GM18526 (cell line): ENCODE results near the gene ELOVL2.

Source experiments
- POLR2A ChIP-seq: IDR thresholded peaks from 3 replicates; pipeline ENCODE4 v1.6.1; 2011; ENCODE audit not compliant: insufficient read length; ENCODE audit errors: extremely low read depth

Gene ELOVL2

GRCh38 chr6:11008821-11009220 is 35.3 kb downstream of the ELOVL2 start:
- TF ChIP-seq POLR2A: no peak

GRCh38 chr6:11007715-11008608 is 36.1 kb downstream of the ELOVL2 start:
- no peak for TF ChIP-seq POLR2A

DNA sequence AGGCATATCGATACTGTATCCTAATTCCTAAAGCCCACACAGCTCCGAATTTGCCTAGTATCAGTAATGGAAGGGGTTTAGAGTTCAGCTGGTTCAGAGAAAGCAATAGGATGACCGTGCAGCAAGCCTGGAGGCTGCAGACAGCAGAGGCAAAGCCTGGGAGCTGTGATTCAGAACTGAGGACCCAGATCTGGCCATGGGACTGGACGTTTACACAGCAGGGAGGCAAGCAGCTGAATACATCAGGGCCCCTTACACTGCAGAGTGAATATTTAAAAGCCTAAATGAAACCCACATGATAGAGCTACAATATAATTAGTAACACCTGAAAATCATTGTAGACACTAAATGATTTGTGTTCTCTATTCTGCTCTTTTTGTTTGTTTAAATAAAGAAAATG is 38.0 kb downstream of the ELOVL2 start:
- TF ChIP-seq POLR2A: no peak

DNA sequence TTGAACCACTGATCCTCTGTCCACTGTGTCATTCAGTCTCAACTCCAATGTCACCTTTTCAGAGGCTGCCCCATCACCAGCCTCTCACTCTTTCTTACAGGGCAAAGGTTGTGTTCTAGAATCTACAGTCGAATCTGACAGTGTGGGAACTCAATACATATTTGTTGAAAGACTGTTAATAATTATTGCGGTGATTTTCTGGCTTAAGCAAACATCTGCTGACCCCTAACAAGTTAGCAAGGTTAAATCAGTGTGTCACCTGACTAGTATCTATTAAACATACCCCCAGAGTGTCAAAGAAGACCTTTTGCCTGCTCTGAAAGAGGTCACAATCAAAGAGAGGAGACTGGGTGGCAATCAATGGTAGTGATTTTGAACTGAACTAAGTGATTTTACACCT is 41.9 kb downstream of the ELOVL2 start:
- TF ChIP-seq POLR2A: no peak

- no peak for TF ChIP-seq POLR2A
These were observed 44.1 kb downstream of the ELOVL2 start for GRCh38 chr6:10999994-11000393.

- TF ChIP-seq POLR2A: no peak
These were observed 48.9 kb downstream of the ELOVL2 start for GRCh38 chr6:10995114-10995707.

GRCh38 chr6:10993896-10994295 is 50.2 kb downstream of the ELOVL2 start:
- no peak for TF ChIP-seq POLR2A

DNA sequence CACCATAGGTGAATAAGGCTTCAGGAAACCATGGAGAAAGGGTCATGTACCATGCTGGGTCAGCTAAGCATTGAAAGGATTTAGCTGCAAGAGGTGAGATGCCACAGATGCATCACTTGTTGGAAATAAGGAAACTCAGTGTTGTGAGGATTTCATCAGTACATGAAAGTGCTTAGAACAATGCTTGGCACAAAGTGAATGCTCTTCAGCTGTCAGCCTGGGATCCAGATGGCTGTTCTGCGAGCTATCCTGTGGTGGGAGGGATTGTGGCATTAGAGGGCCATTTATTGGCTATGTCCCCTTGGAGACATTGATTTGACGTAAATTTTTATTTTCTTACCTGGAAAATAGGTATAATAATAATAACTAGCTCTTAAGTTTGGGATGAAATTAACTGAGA is 53.0 kb downstream of the ELOVL2 start:
- no peak for TF ChIP-seq POLR2A

DNA sequence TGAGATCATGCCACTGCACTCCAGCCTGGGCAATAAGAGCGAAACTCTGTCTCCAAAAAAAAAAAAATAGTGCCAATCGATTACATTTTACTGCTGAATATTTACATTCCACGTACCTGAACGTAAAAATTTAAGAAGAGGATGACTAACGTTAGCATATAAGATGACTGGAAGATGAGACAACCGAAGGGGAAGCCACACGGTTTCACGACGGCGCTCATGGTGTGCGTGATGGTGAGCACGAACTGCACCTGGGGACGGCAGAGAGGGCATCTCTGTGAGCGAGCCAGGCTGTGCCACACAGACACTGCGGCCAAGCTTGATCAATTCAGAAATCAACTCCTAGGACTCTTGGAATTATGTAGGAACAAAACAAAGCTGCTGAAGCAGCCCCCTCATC is 54.5 kb downstream of the ELOVL2 start:
- TF ChIP-seq POLR2A: no peak

DNA sequence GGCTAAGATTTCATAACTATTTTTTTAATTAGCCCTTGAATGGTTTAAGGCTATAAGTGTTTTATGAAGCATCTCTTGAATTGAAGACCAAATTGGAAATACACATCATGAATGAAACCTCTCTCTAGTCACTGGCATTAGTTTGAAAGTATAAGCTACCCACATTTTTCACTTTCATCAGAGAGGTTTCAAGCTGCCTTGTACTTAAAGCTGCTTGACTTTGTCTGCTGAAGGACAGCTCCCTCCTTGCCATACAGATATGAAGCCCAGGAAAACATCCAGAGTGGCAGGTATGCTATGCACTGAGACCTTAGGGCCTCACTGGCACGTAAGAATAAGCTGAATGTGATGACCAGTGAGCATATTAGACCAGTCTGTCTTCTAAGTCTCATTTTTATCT is 62.7 kb downstream of the ELOVL2 start:
- no peak for TF ChIP-seq POLR2A

DNA sequence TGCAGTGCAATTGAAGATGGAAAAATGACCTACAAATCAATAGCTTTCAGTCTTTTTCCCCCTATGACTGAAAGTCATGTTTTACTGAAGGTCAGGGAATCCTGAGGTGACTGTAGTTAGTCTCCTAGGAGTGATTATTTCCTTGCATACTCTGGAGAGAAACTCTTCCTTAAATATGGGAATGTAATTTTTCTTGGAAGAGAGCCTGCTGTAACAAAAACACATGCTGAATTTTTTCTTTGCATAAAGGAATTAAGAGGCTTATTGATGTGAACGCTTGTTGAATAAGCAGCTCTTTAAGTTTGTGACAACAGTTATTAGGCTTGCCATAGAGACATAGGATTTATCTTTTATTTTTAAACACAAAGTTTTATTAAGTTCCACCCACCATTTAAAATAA is 64.5 kb downstream of the ELOVL2 start:
- TF ChIP-seq POLR2A: no peak

- TF ChIP-seq POLR2A: no peak
These were observed 66.7 kb downstream of the ELOVL2 start for GRCh38 chr6:10977231-10977968.

DNA sequence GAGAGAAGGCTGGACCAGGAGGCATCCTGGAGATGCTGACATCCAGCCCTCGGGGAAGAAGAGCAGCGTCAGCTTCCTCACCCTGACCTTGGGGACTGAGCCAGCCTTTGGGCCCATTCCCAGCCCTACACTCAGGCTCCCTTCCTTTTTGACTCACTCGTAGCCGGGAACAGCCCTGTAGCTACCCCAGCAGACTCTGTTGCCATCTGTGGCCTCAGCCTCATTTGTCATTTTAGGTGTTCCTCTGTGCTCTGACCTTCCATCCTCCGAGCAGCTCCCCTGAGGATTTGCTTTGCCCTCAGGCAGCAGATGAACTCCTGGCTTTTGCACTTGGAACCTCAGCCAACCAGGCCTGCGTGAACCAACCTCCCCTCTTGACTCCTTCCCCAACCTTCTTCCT is 67.5 kb downstream of the ELOVL2 start:
- TF ChIP-seq POLR2A: no peak

DNA sequence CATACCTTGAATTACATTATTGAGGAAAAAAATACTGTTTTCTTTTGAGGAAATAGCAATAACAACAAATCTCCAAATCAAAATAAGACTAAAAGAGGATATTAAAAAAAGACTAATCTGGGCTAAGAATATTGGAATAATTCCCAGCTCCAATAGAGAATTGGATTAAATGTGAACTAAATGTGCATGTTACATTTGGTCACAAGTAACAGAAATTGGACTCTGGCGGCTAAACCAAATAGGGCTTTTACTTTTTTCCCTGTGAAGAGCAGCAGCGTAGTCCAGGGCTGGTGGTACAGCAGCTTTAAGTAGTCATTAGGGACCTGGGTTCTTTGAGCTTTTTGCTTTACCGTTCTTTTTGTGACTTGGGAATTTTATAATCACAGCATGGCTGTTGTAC is 71.9 kb downstream of the ELOVL2 start:
- TF ChIP-seq POLR2A: no peak

DNA sequence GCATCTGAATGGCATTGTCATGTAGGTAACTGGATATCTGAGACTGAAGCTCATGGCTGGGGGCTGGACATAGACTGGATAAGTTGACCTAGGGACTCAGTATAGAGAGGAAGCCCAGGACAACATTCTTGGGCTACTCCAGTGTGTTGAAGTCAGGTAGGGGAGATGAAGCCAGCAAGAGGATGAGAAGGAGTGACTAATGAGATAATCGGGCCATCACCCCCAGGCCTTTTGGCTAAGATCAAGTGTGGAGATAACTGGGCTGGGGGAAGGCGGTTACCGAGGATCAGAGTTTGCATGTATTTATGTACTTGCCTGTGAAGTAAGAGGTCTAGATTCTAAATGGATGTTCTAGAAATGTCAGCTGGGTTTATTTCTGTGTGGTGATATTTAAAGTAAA is 73.4 kb downstream of the ELOVL2 start:
- TF ChIP-seq POLR2A: no peak

GRCh38 chr6:10968776-10969175 is 75.3 kb downstream of the ELOVL2 start:
- no peak for TF ChIP-seq POLR2A
